Islet of Langerhans (tissue), 1 donor: Measurements from ENCODE around the gene CHTF8.
"Not testable (repeated sequence)": the region's sequence is repeated elsewhere in the genome, so short reads cannot be mapped to it uniquely, and the experiment has no call there.

Experiments used
- FAIRE-seq: peaks from one replicate; lab custom pipeline; 2011; peaks lifted over from hg19 to GRCh38; lab: Jason Lieb, UNC

The CHTF8 gene, protein sequence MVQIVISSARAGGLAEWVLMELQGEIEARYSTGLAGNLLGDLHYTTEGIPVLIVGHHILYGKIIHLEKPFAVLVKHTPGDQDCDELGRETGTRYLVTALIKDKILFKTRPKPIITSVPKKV

DNA sequence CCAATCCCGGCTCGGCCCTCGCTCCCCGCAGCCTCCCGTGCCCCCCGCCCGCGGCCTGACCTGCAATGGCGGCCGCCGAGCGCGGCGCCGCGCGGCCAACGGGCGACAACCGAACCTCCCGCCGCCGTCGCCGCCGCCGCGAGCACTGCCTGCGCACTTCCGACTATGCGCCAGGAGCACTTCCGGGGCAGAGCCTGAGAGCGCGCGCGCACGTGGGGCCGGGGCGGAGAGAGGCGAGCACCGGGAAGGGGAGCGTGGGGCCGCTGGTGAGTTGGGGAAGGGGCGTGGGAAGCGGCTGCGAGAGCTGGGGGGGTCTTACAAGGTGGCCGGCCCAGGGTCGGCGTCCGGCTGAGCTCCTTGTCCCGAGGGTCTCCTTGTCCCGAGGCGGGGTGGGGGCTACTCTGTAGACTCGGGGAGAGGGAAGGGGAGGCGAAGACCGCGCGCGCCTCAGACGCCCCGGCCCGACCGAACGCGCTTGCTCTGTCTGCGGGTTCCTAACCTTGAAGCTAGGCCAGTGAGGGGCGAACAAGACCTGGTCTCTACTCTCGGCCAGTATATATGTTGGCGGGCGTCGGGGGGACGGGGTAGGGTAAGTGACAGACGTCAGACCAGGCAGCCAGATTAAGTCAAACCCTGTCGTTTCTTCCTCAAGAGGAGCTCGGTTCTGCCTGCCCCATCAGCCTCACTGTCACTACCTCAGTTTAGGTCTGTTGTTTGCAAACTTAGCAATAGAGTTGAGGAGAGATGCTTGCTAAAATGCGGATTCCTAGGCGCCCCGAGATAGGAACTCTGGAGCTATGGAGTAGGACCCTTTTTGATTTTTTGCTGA is at the start of gene CHTF8, which contains the start of gene UTP4:
TSS of gene CHTF8 (minus strand) at position 165 of the 829 bp plus-strand sequence. CDS start 11,130 bp downstream, outside the sequence.
TSS of gene UTP4 (plus strand) at position 226 of the 829 bp plus-strand sequence. CDS start 811 bp downstream, outside the sequence.
- FAIRE-seq: no peak

DNA sequence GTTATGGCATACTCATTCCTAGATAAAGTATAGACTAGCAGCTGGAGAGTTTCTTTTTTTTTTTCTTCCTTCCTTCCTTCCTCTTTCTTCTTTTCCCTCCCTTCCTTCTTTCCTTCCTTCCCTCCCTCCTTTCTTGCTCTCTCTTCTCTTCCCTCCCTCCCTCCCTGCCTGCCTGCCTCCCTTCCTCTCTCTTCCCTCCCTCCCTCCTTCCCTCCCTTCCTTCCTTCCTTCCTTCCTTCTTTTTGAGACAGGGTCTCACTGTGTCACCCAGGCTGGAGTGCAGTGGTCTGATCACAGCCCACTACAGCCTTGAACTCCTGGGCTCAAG is 47.6 kb upstream of the CHTF8 start:
- no peak for FAIRE-seq

- FAIRE-seq: no peak
Measured at GRCh38 chr16:69179328-69180010, 47.1 kb upstream of the CHTF8 start.

DNA sequence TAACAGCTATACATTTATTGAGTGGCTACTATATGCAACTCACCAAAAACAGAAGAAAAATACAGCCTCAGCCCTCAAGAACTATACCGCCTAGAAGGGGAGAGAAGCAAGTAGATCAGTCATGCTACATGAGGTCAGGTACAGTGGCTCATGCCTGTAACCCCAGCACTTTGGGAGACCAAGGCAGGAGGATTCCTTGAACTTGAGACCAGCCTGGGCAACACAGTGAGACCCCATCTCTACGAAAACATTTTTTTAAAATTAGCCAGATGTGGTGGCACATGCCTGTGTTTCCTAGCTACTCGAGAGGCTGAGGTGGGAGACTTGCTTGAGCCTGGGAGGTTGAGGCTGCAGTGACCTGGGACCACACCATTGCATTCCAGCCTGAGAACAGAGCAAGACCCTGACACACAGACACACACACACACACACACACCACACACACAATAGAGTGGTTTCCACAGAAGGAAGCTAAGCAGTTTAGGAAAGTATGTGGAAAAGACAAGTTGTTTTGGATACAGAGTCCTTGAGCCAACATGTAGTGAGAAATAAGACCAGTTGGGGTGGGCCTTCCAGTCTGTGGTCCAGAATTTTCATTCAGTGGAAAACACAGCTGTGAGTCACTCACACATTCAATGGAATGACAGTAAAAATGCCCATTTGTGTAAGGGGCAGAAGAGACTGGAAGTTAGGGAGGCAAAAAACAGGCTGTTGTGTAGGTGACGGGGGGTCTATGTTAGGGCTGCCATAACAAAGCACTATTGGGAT is 43.8 kb upstream of the CHTF8 start:
- FAIRE-seq: no peak

- no peak for FAIRE-seq
Measured at GRCh38 chr16:69171325-69172084, 39.1 kb upstream of the CHTF8 start.

DNA sequence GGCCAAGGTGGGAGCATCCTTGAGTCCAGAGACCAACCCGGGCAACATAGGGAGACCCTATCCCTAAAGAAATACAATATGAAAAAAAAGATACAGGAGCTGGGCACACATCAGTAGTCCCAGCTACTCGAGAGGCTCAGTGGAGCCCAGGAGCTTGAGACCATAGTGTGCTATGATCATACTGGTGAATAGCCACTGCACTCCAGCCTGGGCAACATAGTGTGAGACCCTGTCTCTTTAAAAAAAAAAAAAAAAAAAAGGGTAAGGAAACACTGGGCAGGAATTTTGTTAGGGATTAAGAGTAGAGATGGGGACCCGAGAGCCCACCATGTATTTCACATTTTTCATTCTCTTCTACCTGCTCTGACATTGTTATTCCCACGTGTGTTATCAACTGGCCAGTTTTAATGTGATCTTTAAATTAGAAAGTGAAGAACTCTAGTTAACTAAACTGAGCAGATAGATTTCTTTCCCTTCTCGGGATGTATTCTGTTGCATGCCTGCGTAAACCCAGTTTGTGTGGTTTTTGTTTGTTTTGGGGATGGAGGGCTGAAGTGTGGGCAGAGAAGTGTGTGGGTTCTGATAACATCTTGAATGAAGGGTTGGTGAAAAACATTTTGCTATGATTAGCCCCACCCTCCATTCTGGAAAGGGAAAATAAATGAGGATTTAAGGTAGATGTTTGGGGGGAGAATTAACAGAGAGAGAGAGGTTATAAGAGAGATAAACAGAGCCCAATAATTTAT is 37.4 kb upstream of the CHTF8 start:
- no peak for FAIRE-seq

- no peak for FAIRE-seq
Measured at GRCh38 chr16:69169051-69169450, 36.7 kb upstream of the CHTF8 start.

DNA sequence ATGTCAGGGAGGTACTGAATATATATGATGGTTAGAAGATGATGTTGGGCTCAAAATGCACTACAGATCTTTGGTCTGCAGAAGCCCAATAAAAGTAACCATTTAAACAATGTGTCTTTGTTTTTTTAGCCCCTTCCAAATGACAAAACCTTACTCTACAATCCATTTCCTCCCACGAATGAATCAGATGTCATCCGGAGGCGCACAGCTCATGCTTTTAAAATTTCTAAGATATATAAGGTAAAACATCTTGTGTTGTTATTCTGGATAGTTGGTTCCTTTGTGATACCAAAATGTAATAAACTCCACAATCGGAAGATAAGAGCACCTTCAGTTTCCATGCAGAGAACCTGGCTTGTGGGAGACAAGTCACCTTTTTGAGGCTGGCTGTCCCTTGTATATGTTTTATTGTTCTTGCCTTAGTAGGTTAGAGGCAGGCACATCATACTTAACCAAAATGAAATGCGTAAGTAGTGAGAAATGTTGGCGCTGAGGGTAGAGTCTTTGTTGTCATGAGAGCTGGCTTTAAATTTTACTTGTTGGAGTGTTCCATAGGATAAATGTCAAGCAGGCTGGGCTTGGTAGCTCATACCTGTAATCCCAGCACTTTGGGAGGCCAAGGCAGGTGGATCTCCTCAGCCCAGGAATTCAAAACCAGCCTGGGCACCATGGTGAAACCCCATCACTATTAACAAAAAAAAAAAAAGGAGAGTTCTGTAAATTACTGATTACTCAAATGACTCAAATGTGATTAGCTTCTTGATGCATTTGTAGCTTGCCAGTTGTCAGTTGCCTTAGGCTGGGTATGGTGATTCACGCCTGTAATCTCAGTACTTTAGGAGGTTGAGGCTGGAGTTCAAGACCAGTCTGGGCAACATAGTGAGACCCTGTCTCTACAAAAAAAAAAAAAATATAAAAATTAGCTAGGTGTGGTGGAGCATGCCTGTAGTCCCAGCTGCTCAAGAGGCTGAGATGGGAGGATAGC is 34.9 kb upstream of the CHTF8 start:
- no peak for FAIRE-seq

GRCh38 chr16:69166221-69166833 is 33.9 kb upstream of the CHTF8 start:
- no peak for FAIRE-seq

DNA sequence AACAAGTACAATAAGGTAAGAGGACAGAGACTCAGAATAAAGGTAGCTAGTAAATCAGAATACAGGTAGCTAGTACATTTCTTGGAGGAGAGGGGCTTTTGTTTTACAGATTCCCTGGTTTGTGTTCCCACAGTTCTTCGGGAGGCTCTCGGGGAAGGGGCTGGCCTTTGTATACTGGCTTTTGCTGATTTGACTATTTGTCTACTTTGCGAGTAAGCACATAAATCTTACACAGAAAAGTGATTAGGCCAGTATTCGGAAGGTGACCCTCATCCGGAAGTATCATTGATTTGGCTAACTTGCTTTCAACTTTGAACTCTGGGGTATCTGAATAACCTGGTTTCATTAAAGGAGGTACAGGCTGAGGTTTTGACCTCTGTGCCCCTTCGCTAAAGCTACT is 33.2 kb upstream of the CHTF8 start:
- no peak for FAIRE-seq

DNA sequence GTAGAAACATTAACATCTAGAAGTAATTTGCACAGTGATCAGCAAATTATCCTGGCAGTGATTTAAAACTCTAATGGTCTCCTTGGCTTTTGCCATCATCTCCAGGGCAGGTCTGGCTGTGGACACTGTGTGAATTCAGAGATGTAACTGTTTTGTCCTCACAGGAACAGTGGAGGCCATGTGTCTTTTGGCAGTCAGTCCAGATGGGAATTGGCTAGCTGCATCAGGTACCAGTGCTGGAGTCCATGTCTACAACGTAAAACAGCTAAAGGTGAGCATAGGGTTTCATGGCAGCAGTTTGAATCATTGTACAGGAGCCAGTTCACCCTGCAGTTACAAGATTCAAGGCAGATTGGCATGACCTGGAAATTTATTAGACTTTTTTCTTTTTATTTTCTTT is 27.8 kb upstream of the CHTF8 start:
- FAIRE-seq: no peak

- FAIRE-seq: no peak
Measured at GRCh38 chr16:69157196-69157595, 24.8 kb upstream of the CHTF8 start.

DNA sequence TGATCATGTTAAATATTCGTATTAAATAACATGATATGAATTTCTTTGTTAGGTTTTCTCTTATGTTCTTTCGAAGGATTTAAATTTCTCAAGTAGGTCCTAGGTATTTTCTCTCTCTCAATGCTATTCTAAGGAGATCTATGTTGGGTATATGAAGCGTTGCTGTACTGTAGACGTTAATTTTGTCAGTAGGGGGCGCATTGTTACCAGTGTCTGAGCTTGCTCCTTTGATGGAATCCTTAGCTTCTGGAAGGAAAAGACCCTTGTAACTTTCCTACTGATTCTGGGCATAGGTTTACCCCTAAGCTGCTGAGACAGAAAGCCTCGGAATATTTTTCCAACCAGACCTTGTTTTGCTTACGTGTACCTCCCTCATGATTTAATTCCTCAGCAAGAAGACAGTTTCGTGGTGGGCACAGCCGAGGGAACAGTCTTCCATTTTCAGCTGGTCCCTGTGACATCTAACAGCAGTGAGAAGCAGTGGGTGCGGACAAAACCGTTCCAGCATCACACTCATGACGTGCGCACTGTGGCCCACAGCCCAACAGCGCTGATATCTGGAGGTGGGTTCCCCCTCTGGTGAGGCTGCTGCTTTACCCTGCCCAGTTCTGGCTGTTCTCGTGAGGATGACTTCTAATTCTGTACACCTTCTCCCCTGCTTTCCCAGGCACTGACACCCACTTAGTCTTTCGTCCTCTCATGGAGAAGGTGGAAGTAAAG is 17.9 kb upstream of the CHTF8 start:
- peak; percentile 5 for FAIRE-seq

GRCh38 chr16:69149621-69150020 is 17.2 kb upstream of the CHTF8 start:
- FAIRE-seq: not testable (repeated sequence)

- FAIRE-seq: no peak
Measured at GRCh38 chr16:69145658-69146057, 13.3 kb upstream of the CHTF8 start.

DNA sequence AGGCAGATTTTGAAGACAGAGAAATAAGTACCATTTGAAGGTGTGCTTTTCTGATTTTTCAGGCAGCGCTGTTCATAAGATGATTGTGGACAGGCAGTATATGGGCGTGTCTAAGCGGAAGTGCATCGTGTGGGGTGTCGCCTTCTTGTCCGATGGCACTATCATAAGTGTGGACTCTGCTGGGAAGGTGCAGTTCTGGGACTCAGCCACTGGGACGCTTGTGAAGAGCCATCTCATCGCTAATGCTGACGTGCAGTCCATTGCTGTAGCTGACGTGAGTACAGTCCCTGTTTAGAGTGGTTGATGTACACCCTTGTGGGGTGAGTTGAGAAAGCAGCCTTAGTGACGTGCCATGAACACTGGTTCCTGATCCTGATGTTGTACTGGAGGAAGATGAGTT is 10.7 kb upstream of the CHTF8 start:
- FAIRE-seq: no peak

GRCh38 chr16:69141936-69142335 is 9.5 kb upstream of the CHTF8 start:
- no peak for FAIRE-seq

DNA sequence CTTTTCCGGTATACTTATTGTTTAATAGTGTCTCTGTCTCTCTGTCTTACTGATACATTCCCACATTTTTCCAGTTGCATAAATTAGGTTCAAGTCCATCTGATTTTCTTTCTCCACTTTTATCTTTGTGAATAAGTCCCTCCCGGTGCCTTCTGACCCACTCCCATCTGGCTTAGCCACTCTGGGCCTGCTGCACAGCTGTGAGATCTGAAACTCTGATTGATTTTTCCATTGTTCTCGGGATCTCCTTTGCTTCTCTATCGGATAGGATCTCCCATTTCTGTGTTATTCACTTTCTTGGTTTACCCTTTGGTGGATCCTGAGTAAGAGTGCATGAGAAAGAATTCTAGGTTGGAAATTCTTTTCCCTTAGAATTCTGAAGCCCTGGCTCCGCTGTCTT is 8.6 kb upstream of the CHTF8 start:
- FAIRE-seq: no peak

DNA sequence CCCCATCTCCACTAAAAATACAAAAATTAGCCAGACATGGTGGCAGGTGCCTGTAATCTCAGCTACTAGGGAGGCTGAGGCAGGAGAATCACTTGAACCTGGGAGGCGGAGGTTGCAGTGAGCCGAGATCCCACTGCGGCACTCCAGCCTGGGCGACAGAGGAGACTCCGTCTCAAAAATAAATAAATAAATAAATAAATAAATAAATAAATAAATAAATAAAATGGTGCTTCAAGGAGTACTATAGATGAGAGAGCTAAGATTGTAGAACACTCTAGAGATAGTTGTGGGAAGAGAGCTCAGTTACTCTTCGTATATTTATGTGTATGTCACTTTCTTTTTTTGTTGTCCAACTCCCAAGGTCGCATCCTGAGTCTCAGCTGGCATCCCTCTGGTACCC is 7.1 kb upstream of the CHTF8 start:
- not testable (repeated sequence) for FAIRE-seq
